Upper lobe of left lung (tissue), 4 donors: Measurements from ENCODE around the gene SLC7A10.

ENCODE experiments used
- POLR2A ChIP-seq, 4 donors: fragments of 450-650 bp; IDR thresholded peaks; one replicate each; pipeline ENCODE4 v1.5.1; 2016 to 2017; ENCODE audit warnings: antibody characterized with exemption in 4 of 4, mild to moderate bottlenecking in 2 of 4
- POLR2AphosphoS5 ChIP-seq, 2 donors: sonication (generic); formaldehyde crosslinking; IDR thresholded peaks; one replicate each; pipeline ENCODE4 v1.5.1; 2017; ENCODE audit warnings: antibody characterized with exemption in 2 of 2
- TF ChIP-seq, protein P1 (sequence below), 6 experiments: fragments of 450-650 bp in 4 of 6; fragments of 200-600 bp in 2 of 6; sonication (generic) in 2 of 6; IDR thresholded peaks; one replicate each; pipeline ENCODE4 v1.5.1; 2016 to 2019; ENCODE audit warnings: antibody characterized with exemption in 6 of 6

DNA sequence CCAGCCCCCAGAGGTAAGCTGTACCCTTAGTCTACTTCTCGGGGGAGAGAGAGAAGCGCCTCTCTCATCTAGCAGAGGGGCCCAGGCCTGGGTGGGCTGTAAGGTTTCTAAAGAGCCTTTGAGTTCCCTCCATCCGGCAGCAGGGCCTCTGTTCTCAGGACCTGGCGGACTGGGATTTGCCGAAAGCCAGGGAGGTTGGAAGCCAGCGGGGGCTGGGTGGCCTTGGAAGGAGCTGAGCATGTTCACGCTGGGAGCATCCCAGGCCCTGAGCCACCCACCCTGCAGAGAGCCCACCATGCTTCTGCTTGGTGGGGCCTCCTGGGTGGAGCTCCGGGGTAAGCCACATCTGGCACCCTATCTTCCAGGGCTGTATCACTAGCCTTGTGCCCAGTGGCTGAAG lies 7.8 kb downstream of the SLC7A10 start:
- TF ChIP-seq POLR2A (IDR thresholded peaks at IDR 0.05) (no peak), POLR2AphosphoS5 (IDR thresholded peaks at IDR 0.05) (no peak)
- TF ChIP-seq, protein P1, sequence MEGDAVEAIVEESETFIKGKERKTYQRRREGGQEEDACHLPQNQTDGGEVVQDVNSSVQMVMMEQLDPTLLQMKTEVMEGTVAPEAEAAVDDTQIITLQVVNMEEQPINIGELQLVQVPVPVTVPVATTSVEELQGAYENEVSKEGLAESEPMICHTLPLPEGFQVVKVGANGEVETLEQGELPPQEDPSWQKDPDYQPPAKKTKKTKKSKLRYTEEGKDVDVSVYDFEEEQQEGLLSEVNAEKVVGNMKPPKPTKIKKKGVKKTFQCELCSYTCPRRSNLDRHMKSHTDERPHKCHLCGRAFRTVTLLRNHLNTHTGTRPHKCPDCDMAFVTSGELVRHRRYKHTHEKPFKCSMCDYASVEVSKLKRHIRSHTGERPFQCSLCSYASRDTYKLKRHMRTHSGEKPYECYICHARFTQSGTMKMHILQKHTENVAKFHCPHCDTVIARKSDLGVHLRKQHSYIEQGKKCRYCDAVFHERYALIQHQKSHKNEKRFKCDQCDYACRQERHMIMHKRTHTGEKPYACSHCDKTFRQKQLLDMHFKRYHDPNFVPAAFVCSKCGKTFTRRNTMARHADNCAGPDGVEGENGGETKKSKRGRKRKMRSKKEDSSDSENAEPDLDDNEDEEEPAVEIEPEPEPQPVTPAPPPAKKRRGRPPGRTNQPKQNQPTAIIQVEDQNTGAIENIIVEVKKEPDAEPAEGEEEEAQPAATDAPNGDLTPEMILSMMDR (IDR thresholded peaks at IDR 0.05): no peak
